ENCODE measurements around the gene AKNAD1. TPM values are rescaled to one million over a fixed set of nuclear protein-coding genes. Genes with fewer than 3 reads are reported as not detected.
A peak's percentile ranks its signal among the peaks of the same experiment; 100 is the strongest.

The AKNAD1 gene
- total and polyA plus RNA-seq, 2 of the 13 experiments (the other 11 are each of a cell fraction or from before 2014, with no cell fraction given) = not detected

DNA sequence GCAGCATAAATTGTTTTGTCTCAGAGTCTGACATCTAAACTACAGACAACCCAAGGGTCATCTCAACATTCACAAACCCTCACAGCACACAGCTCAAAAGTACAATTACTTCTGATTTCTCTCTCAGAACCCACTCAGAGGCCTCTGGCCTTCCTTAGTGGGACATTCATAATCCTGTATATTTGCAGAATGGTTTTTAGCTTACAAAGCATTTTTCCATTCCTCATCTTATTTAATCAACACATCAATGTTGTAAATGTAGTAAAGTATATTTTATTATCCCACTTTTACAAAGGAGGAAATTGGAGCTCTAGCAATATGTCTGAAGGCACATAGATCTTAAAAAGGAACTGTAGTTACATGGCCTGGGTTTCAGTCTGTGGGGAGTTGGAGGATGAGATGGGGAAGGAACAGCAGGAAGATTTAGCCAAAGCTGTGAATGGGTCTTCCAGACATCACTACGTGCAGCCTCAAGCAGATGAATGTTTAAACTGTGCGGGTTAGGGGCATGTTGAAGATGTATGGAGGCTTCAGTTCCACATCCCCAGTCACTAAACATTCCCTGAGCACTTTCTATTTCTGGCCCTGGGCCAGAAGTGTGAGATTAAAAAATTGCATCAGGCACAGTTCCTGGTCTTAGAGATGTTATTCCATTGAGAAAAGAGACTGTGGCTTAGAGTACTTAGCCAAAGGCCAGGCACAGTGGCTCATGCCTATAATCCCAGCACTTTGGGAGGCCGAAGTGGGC lies 13.3 kb downstream of the AKNAD1 start:
- no TSS peak for BruUV-seq (replicated peaks)
- no peaks in the 10 kb centered on the region for H3K9me3 ChIP-seq (ENCODE audit: low read length)
- H3K79me2 ChIP-seq (ENCODE audit: insufficient read depth, low read length) = no peaks in the 10 kb centered on the region
- no peaks in the 10 kb centered on the region for H3K4me1 ChIP-seq (ENCODE audit: insufficient read depth, low read length)
- H4K20me1 ChIP-seq (ENCODE audit: insufficient read depth, low read length) = no peaks in the 10 kb centered on the region
- ChIA-PET POLR2A (no interaction called here), CTCF (ENCODE audit: low intra/inter-chr PET ratio, low total read pairs) (no interaction called here)
- TF ChIP-seq MAFF (IDR thresholded peaks at IDR 0.05; ENCODE audit: low read depth, low read length) (peak; percentile 70), ZNF432 (CRISPR knock-in tag; IDR thresholded peaks at IDR 0.05; ENCODE audit: borderline replicate concordance) (no peak), MAFK (conservative IDR thresholded peaks at IDR 0.05 in 1 of 2, IDR thresholded peaks at IDR 0.05 in 1 of 2; ENCODE audit: low read length in 2 of 2) (peak; percentile 59 to 82), KIAA2018 (CRISPR knock-in tag; IDR thresholded peaks at IDR 0.05; ENCODE audit: borderline replicate concordance) (no peak)
- TF ChIP-seq, protein P1, sequence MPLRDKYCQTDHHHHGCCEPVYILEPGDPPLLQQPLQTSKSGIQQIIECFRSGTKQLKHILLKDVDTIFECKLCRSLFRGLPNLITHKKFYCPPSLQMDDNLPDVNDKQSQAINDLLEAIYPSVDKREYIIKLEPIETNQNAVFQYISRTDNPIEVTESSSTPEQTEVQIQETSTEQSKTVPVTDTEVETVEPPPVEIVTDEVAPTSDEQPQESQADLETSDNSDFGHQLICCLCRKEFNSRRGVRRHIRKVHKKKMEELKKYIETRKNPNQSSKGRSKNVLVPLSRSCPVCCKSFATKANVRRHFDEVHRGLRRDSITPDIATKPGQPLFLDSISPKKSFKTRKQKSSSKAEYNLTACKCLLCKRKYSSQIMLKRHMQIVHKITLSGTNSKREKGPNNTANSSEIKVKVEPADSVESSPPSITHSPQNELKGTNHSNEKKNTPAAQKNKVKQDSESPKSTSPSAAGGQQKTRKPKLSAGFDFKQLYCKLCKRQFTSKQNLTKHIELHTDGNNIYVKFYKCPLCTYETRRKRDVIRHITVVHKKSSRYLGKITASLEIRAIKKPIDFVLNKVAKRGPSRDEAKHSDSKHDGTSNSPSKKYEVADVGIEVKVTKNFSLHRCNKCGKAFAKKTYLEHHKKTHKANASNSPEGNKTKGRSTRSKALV (CRISPR knock-in tag; IDR thresholded peaks at IDR 0.05) = no peak
- in situ Hi-C loops (cut with HindIII; ENCODE audit: extremely low pct_ligation_motif_present, low pct_unique_long_range_greater_than_20kb) = no loop called here
- FAIRE-seq (no peak), ATAC-seq (no peak), DNase-seq (ENCODE audit: low spot score) (no peak)
- H3K4me3 ChIP-seq (replicated peaks in 1 of 3; ENCODE audit: insufficient read depth in 1 of 3, low read depth in 2 of 3, low read length in 3 of 3) = no peak overlapping the region
- H3K36me3 ChIP-seq (replicated peaks in 1 of 2; ENCODE audit: control insufficient read depth in 1 of 2, insufficient read depth in 2 of 2, low read length in 2 of 2) = no peaks in the 10 kb centered on the region
- no peak overlapping the region for H3K27ac ChIP-seq (ENCODE audit: extremely low read length, insufficient read depth, low read length)
- H2AFZ ChIP-seq (ENCODE audit: low read length) = no peak overlapping the region
- H3K27me3 ChIP-seq (ENCODE audit: control insufficient read depth in 1 of 2, insufficient read depth in 2 of 2, low read length in 2 of 2) = peaks cover 0 to 6% of the 10 kb centered on the region in 2 experiments; a peak in 1 of 5 replicates
- 38% methylated on average over 3 of the region's 3 CpGs for WGBS (ENCODE audit: low lambda C conversion rate)
- no peak overlapping the region for H3K4me2 ChIP-seq (ENCODE audit: low read depth, low read length)
- intact Hi-C loops (cut with micrococcal nuclease; ENCODE audit: unreplicated experiment) = no loop called here
- no peak overlapping the region for H3K9ac ChIP-seq (ENCODE audit: insufficient read depth, low read depth, low read length)
